HG02943 (cell line): ENCODE data around the gene DHPS.
"Not testable (repeated sequence)": the region's sequence is repeated elsewhere in the genome, so short reads cannot be mapped to it uniquely, and the experiment has no call there.

Experiments
- ATAC-seq: cut with Tn5 transposase; IDR thresholded peaks from one replicate; pipeline ENCODE4 v1.9.1; 2021; ENCODE audit warnings: mild to moderate bottlenecking, low read depth, moderate library complexity; ENCODE audit not compliant: unreplicated experiment

DHPS gene

GRCh38 chr19:12647490-12648071 lies 34.1 kb downstream of the DHPS start:
- ATAC-seq = no peak

- ATAC-seq = no peak
Measured at GRCh38 chr19:12647047-12647446, 34.6 kb downstream of the DHPS start.

- no peak for ATAC-seq
Measured at GRCh38 chr19:12646551-12646950, 35.1 kb downstream of the DHPS start.

- not testable (repeated sequence) for ATAC-seq
Measured at GRCh38 chr19:12643716-12644115, 38.0 kb downstream of the DHPS start.

GRCh38 chr19:12642506-12642905 lies 39.2 kb downstream of the DHPS start:
- ATAC-seq = no peak

GRCh38 chr19:12641456-12641855 lies 40.2 kb downstream of the DHPS start:
- ATAC-seq = no peak

- ATAC-seq = no peak
Measured at GRCh38 chr19:12639901-12640613, 41.6 kb downstream of the DHPS start.

GRCh38 chr19:12638611-12639182 lies 43.0 kb downstream of the DHPS start:
- ATAC-seq = no peak

- no peak for ATAC-seq
Measured at GRCh38 chr19:12636631-12637030, 45.0 kb downstream of the DHPS start.

GRCh38 chr19:12629215-12629614 lies 52.5 kb downstream of the DHPS start:
- no peak for ATAC-seq

- ATAC-seq = no peak
Measured at GRCh38 chr19:12628040-12629022, 53.3 kb downstream of the DHPS start.

- no peak for ATAC-seq
Measured at GRCh38 chr19:12626958-12627357, 54.7 kb downstream of the DHPS start.
